HG03095 (cell line): ENCODE data around the gene CD38.
A peak's percentile ranks its signal among the peaks of the same experiment; 100 is the strongest.
"Not testable (repeated sequence)": the region's sequence is repeated elsewhere in the genome, so short reads cannot be mapped to it uniquely, and the experiment has no call there.

Experiments
- ATAC-seq: cut with Tn5 transposase; IDR thresholded peaks from one replicate; pipeline ENCODE4 v1.9.1; 2021; ENCODE audit warnings: moderate library complexity; ENCODE audit not compliant: unreplicated experiment

Gene CD38

GRCh38 chr4:15794905-15795304 lies 16.8 kb downstream of the CD38 start:
- ATAC-seq, result no peak

GRCh38 chr4:15797320-15797719 lies 19.2 kb downstream of the CD38 start:
- ATAC-seq, result no peak

DNA sequence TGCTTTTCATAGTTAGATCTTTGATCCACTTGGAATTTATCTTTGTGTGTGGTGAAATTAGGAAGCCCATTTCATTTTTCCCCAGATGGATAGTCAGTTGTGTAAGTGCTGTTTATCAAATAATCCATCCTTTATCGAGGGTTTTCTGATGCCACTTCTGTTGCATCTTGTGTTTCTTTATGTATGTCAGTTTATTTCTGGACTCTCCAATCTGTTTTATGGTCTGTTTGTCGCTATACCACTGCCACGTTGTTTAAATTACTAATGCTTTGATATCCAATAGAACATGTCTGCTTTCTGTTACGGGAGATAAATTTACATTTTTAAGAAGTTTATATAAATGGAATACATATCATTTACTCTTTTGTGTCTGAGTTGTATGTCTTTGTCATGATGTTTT lies 21.0 kb downstream of the CD38 start:
- no peak for ATAC-seq

- no peak for ATAC-seq
Measured at GRCh38 chr4:15799701-15800100, 21.6 kb downstream of the CD38 start.

- not testable (repeated sequence) for ATAC-seq
Measured at GRCh38 chr4:15802497-15802896, 24.4 kb downstream of the CD38 start.

- ATAC-seq, result no peak
Measured at GRCh38 chr4:15805583-15806517, 27.7 kb downstream of the CD38 start.

- peak; percentile 81 for ATAC-seq
Measured at GRCh38 chr4:15809058-15809457, 30.9 kb downstream of the CD38 start.

DNA sequence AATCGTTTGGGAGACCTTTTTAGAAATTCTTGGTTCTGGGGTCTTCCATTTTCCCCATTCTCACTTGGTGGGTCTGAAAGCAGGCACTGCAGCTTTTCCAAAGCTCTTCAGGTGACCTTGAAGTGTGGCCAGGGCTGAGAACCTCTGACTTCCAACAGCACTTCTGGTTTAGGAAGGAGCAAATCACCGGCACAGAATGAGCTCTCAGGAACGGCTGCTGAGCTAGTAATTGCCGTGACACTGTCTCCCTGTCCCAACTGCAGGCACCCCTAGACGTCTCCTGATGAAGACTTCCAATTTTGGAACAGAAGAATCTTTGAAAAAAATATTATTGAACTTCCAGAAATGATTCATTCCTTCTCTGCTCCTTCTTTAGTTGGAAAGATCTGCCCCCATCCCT lies 31.3 kb downstream of the CD38 start:
- peak; percentile 18 for ATAC-seq

DNA sequence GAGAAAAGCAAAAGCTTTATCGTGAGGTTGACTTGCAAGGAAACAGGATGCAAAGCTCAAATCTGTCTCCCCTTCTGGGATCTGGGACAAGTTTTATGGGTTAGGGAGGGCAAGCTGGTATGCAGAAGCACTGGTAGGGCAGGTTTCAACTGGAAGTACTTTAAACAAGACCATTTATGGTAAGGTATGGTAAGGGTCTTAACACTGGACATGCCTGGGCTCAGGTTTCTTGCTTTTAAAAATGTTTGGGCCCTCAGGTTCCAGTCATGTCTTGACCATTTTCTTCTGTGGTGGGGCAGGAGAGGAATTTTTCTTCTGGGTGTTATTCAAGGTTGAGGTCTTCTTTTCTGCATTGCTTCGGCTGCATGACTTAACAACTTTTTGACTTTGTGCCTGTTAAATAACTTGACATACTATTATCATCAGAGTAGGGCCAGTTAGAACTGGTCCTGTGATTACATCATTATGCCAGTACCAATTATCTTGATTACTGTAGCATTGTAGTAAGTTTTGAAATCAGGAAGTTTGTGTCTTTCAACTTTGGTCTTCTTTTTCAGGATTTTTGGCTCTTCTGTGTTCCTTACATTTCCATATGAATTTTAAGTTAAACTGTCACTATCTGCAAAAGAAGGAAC lies 33.7 kb downstream of the CD38 start:
- no peak for ATAC-seq

DNA sequence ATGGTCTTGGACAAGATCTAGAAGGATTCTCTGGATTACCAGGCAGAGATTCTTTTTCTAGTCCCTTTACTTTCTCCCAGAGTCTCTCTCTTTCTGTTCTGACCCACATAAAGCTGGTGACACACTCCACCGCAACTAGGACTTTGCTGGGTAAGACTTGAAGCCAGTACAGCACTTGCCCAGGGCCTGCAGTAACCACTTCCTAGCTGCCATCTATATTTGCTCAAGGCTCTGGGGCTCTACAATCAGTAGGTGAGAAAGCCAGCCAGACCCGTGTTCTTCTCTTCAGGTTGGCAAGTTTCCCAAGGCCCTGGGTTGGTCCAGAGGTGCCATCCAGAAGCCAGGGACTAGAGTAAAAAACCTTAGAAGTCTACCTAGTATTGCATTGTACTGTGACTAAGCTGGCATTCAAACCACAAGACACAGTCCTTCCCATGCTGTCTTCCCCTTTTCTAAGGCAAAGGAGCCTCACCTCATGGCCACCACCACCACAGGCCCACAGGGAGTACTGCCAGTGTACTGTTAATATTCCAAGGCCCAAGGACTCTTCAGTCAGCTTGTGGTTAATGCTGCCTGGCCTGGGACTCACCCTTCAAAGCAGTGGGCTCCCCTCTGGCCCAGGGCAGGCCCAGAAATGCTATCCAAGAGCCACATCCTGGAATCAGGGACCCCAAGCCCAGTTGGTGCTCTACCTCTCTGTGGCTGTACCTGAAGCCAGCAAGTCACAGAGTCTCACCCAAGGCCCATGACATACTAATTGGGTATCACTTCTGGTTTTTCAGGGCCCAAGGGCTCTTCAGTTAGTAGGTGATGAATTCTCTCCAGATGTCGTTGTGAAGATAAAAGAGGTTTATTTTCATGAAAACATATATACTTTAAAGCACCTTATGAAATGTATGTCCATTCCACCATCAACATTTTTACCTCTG lies 54.7 kb downstream of the CD38 start:
- ATAC-seq, result no peak

DNA sequence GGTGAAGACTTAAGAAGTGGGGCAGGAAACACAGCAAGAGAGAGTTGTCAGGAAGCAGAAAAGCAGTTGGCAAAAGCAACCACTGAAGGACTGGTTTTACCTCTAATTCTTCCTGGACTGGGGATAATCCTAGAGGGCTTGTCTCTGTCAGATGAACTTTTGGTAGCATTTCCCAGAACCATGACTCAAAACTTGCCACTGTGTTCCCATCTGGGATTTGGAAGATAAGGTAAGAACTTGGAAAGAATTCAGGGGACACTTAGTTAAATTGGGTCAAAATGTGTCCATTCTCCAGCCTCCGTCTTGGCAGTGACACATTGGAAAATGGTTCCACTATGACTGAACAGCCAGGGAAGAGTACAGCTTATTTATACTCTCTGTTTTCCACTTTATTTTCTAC lies 55.7 kb downstream of the CD38 start:
- no peak for ATAC-seq

- no peak for ATAC-seq
Measured at GRCh38 chr4:15836362-15836761, 58.2 kb downstream of the CD38 start.

- ATAC-seq, result no peak
Measured at GRCh38 chr4:15837591-15837990, 59.5 kb downstream of the CD38 start.

- ATAC-seq, result not testable (repeated sequence)
Measured at GRCh38 chr4:15841194-15841730, 63.1 kb downstream of the CD38 start.

DNA sequence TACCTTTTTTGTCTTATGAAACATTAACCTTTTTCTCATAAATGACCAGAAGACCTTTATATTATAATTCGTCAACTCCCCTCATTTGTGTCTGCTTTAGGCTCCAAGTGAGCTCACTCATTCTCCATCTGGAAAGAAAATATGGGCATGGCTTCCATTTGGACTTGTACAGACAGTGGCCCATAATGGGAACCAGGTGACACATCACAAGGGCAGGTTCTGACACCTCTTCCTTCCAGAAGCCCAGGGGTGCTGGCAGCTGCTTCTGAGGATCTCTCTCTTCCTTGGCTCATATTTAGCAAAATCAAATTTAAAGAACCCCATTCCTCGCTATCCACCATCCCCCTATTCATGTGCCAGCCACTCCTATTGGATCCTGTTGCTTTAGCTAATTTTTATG lies 69.6 kb downstream of the CD38 start:
- no peak for ATAC-seq

GRCh38 chr4:15848191-15848842 lies 70.2 kb downstream of the CD38 start:
- no peak for ATAC-seq

DNA sequence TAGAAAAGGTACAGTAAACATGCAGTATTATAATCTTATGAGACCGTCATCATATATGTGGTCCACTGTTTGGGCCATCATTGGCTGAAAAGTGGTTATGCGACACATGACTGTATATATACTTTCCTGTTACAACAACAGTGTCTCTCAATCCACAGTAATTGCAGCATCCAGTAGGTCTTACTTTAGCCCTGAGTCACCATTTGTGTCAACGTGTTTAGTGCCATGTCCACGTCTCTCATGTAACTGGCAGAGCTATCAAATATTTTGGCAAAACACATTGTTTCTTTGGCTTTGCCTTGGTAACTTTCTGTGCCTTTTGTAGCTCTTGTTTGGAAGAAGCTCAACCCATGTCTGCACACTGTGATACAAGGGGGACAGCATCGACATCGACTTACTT lies 73.8 kb downstream of the CD38 start:
- no peak for ATAC-seq

GRCh38 chr4:15852524-15852923 lies 74.4 kb downstream of the CD38 start:
- ATAC-seq, result no peak

- no peak for ATAC-seq
Measured at GRCh38 chr4:15853345-15853744, 75.2 kb downstream of the CD38 start.

DNA sequence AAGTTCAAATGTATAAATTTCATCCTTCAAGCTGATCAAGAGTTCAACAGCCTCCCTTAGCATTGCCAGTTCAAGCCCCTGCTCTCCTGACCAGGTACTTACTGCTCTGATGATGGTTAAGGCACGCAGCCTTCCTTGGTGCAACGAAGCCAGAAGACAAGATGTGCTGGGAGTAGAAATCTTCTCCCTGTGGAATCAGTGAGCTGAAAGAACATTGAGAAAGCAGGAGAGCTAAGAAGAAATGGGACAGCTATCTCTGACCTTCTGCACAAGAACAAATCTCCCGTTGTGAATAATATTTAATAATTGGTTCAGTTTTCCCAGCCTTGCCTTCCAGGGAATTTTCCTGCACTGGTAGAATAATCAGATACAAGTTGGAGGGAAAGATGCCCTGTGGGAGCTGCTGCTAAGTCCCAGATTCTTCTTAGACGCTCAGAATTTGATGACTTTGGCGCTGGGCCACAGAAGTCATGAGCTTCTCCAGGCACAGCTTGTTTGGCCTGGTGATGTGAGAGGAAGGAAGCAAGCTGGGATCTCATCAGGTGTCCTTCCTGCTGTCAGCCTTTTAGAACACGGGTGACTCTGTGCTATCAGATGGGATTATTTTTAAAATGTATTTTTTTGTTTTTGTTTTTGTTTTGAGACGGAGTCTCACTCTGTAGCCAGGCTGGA lies 77.8 kb downstream of the CD38 start:
- ATAC-seq, result no peak
